ENCODE measurements around the gene FIGN. TPM values are rescaled to one million over a fixed set of nuclear protein-coding genes. Genes with fewer than 3 reads are reported as not detected.

Gene FIGN
- total RNA-seq, 1 experiment from 2014 or later, result 14.6 TPM

GRCh38 chr2:163652751-163653150 is 83.1 kb downstream of the FIGN start:
- Histone ChIP-seq H2BK120ac (ENCODE audit: low read depth, low read length, poor library complexity, severe bottlenecking) (no peak overlapping the region), H4K91ac (ENCODE audit: insufficient read length, low read depth, low read length) (no peak overlapping the region), H3K23ac (ENCODE audit: insufficient read length, low read depth, low read length) (no peak overlapping the region), H4K20me1 (ENCODE audit: control insufficient read depth, insufficient read depth, insufficient read length) (no peaks in the 10 kb centered on the region), H2BK20ac (ENCODE audit: low read depth, low read length, poor library complexity, severe bottlenecking) (no peak overlapping the region), H3K27me3 (ENCODE audit: insufficient read depth, low read length) (no peaks in the 10 kb centered on the region), H3K27ac (ENCODE audit: insufficient read length, low read depth, low read length) (no peak overlapping the region), H2AK5ac (ENCODE audit: insufficient read length, low read length) (no peak overlapping the region), H2BK15ac (ENCODE audit: low read depth, low read length) (no peak overlapping the region), H2AFZ (ENCODE audit: low read length) (no peak overlapping the region), H2BK5ac (ENCODE audit: insufficient read length, low read length) (no peak overlapping the region), H2BK12ac (ENCODE audit: insufficient read length, low read depth, low read length) (no peak overlapping the region), H3K18ac (ENCODE audit: insufficient read length, low read depth, low read length) (no peak overlapping the region), H4K5ac (ENCODE audit: insufficient read length, low read depth, low read length) (no peak overlapping the region), H3K23me2 (ENCODE audit: insufficient read length, low read depth, low read length, poor library complexity, severe bottlenecking) (no peaks in the 10 kb centered on the region), H3K4me2 (ENCODE audit: insufficient read depth, insufficient read length, low read length) (no peak overlapping the region), H3K9me3 (ENCODE audit: control insufficient read depth, low read depth, low read length) (no peaks in the 10 kb centered on the region), H3K4me1 (ENCODE audit: insufficient read depth, low read length) (no peaks in the 10 kb centered on the region; the same call in 1 of the 2 replicates), H3T11ph (ENCODE audit: low read length) (no peak overlapping the region), H3K14ac (ENCODE audit: insufficient read depth, low read length) (no peak overlapping the region), H3K9ac (ENCODE audit: extremely low read depth, insufficient read length, low read length) (no peak overlapping the region), H3K56ac (ENCODE audit: insufficient read length, low read depth, low read length) (no peak overlapping the region), H3K79me1 (ENCODE audit: insufficient read depth, low read depth, low read length, poor library complexity, severe bottlenecking) (no peaks in the 10 kb centered on the region), H4K8ac (replicated peaks; ENCODE audit: insufficient read length, low read depth, low read length) (no peak overlapping the region), H3K79me2 (ENCODE audit: insufficient read depth, low read length) (no peaks in the 10 kb centered on the region), H3K4ac (ENCODE audit: low read depth, low read length) (no peak overlapping the region)
- H3K27me3 Mint-ChIP-seq (ENCODE audit: low read depth), result no peaks in the 10 kb centered on the region
- no CpG with 5 or more reads among the region's 2 CpGs for WGBS (ENCODE audit: extremely low coverage, insufficient read length, low lambda C conversion rate)
- no peak for TF ChIP-seq CTCF (conservative IDR thresholded peaks at IDR 0.05)
- H3K4me1 Mint-ChIP-seq, result peaks cover 21 to 23% of the 10 kb centered on the region in 2 experiments
- H3K4me3 Mint-ChIP-seq, result no peak overlapping the region
- H3K27ac Mint-ChIP-seq, result no peak overlapping the region
- DNase-seq, result no peak
- H3K36me3 Mint-ChIP-seq (ENCODE audit: insufficient read depth in 1 of 3, low read depth in 3 of 3), result no peaks in the 10 kb centered on the region
- no peaks in the 10 kb centered on the region for H3K9me3 Mint-ChIP-seq

Measured in H9 (cell line).